Esophagus squamous epithelium (tissue), 5 donors: ENCODE data around the gene VPS45. TPM values are rescaled to one million over a fixed set of nuclear protein-coding genes. Genes with fewer than 3 reads are reported as not detected.

Experiments
- DNase-seq: peaks from one replicate; lab custom pipeline; 2025; lab: John Stamatoyannopoulos, UW
- H3K27ac ChIP-seq, 4 donors: fragments of 200-600 bp; sonication (generic); one replicate each; pipeline ENCODE4 v1.5.1; 2016 to 2019; ENCODE audit warnings: mild to moderate bottlenecking in 1 of 4
- H3K27me3 ChIP-seq, 4 donors: fragments of 200-600 bp; sonication (generic); 1 replicate in 3 of 4; 2 replicates in 1 of 4; pipeline versions ENCODE4 v1.5.1 to v1.6.0; 2017 to 2021; ENCODE audit warnings: antibody characterized with exemption in 1 of 4
- H3K36me3 ChIP-seq, 3 donors: fragments of 200-600 bp; sonication (generic); one replicate each; pipeline ENCODE4 v1.5.1; 2016 to 2019
- H3K4me1 ChIP-seq, 3 donors: fragments of 200-600 bp; sonication (generic); one replicate each; pipeline ENCODE4 v1.5.1; 2017 to 2019
- H3K4me3 ChIP-seq, 4 donors: fragments of 200-600 bp; sonication (generic); 1 replicate in 3 of 4; 2 replicates in 1 of 4; pipeline ENCODE4 v1.5.1; 2016 to 2019; ENCODE audit warnings: mild to moderate bottlenecking in 2 of 4, moderate library complexity in 1 of 4
- H3K9me3 ChIP-seq, 3 donors: fragments of 200-600 bp; sonication (generic); one replicate each; pipeline ENCODE4 v1.5.1; 2016 to 2019
- POLR2A ChIP-seq, 4 donors: fragments of 450-650 bp; IDR thresholded peaks; one replicate each; pipeline ENCODE4 v1.6.1; 2017; ENCODE audit warnings: antibody characterized with exemption in 4 of 4, mild to moderate bottlenecking in 4 of 4, moderate library complexity in 3 of 4
- WGBS, 2 donors: methylation state at CpG; one replicate each; pipeline ENCODE4 v1.1.5; 2018; 5-methylcytosine and 5-hydroxymethylcytosine counted together
- intact Hi-C: fragments of 100-400 bp; cut with DNase I; formaldehyde crosslinking; loops from one replicate; pipeline ENCODE4 v1.15.0; 2022
- total RNA-seq, 4 donors: library from RNA; depleted of rRNA; stranded (reverse); fragments of >200 nt; gene quantifications; one replicate each; pipeline ENCODE4 v1.1.0, GENCODE V29; 2016
- TF ChIP-seq, protein P1 (sequence below), 6 experiments: fragments of 450-650 bp in 4 of 6; fragments of 200-600 bp in 2 of 6; sonication (generic) in 2 of 6; IDR thresholded peaks; one replicate each; pipeline ENCODE4 v1.5.1; 2016 to 2019; ENCODE audit warnings: antibody characterized with exemption in 6 of 6, mild to moderate bottlenecking in 4 of 6, moderate library complexity in 4 of 6
- donor health status: DM: yes; HTN: yes; CAD: no.

VPS45 gene
- total RNA-seq, 4 donors from 2014 or later, result 23.4 to 31.7 (median 29.1) TPM

DNA sequence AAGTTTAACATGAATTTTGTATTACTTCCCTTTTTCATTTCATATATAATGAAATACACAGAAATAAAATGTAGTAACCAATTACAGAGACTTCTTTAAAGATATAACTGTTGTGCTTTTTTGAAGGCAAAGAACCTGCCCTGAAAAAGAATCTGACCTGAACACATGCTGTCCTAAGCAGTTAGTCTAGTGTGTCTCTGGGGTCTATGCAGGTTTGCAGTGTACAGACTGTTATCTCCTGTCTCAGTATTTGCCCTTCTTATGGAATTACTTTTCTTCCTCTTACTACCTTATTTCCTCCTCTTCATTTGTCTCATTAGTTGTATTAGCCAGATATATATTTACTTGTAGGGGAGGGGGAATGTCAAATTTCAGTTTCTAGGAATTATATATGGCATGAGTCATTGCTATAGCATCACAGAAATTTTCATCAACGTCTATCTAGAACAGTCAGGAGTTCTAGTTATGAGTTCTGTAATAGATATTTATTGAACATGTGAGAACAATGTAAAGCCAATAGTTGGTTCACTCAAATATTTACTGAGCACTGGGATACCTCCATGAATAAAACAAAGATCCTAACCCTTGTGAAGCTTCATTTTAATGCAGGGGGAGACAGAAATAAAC lies 53.8 kb downstream of the VPS45 start:
- 23 to 50% methylated on average over 1 of the region's 1 CpG for WGBS, 2 donors
- no peaks in the 10 kb centered on the region for H3K9me3 ChIP-seq
- H3K27ac ChIP-seq, result no peak overlapping the region
- H3K4me1 ChIP-seq, result no peaks in the 10 kb centered on the region
- DNase-seq, result no peak
- no peak overlapping the region for H3K4me3 ChIP-seq
- no peaks in the 10 kb centered on the region for H3K27me3 ChIP-seq
- TF ChIP-seq, protein P1, sequence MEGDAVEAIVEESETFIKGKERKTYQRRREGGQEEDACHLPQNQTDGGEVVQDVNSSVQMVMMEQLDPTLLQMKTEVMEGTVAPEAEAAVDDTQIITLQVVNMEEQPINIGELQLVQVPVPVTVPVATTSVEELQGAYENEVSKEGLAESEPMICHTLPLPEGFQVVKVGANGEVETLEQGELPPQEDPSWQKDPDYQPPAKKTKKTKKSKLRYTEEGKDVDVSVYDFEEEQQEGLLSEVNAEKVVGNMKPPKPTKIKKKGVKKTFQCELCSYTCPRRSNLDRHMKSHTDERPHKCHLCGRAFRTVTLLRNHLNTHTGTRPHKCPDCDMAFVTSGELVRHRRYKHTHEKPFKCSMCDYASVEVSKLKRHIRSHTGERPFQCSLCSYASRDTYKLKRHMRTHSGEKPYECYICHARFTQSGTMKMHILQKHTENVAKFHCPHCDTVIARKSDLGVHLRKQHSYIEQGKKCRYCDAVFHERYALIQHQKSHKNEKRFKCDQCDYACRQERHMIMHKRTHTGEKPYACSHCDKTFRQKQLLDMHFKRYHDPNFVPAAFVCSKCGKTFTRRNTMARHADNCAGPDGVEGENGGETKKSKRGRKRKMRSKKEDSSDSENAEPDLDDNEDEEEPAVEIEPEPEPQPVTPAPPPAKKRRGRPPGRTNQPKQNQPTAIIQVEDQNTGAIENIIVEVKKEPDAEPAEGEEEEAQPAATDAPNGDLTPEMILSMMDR (IDR thresholded peaks at IDR 0.05), result no peak
- TF ChIP-seq POLR2A (IDR thresholded peaks at IDR 0.05), result no peak
- H3K36me3 ChIP-seq, result peaks cover 0 to 21% (median 0%) of the 10 kb centered on the region in 3 donors
- intact Hi-C loops, result no loop called here

DNA sequence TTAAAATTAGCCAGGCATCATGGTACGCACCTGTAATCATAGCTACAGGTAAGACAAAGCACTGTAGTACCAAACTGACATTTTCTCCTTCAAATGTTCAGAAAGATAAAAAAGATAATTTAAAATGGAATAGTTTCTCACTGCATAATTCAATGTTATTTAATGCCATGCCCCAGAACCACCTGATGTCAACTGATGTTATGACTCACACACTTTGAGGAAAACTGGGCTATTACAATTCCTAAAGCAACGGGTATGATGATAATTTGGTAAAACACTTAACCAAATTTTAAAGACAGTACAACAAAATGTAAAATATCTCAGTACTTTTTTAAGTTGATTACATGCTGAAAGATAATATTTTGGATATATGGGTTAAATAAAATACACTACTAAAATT lies 59.2 kb downstream of the VPS45 start:
- TF ChIP-seq, protein P1 (IDR thresholded peaks at IDR 0.05), result no peak
- no peak for TF ChIP-seq POLR2A (IDR thresholded peaks at IDR 0.05)
- intact Hi-C loops, result no loop called here
- Histone ChIP-seq H3K27me3 (no peaks in the 10 kb centered on the region), H3K27ac (no peak overlapping the region), H3K4me1 (no peaks in the 10 kb centered on the region), H3K4me3 (no peak overlapping the region), H3K36me3 (peaks cover 0 to 24% (median 0%) of the 10 kb centered on the region in 3 donors), H3K9me3 (no peaks in the 10 kb centered on the region)
- WGBS, 2 donors, result 78 to 88% methylated on average over 2 of the region's 2 CpGs
- DNase-seq, result no peak

GRCh38 chr1:150127464-150127863 lies 59.9 kb downstream of the VPS45 start:
- DNase-seq, result no peak
- TF ChIP-seq, protein P1 (IDR thresholded peaks at IDR 0.05), result no peak
- TF ChIP-seq POLR2A (IDR thresholded peaks at IDR 0.05), result no peak
- H3K27ac ChIP-seq, result no peak overlapping the region
- H3K4me3 ChIP-seq, result no peak overlapping the region
- H3K4me1 ChIP-seq, result no peaks in the 10 kb centered on the region
- peaks cover 0 to 18% (median 0%) of the 10 kb centered on the region in 3 donors for H3K36me3 ChIP-seq
- intact Hi-C loops, result no loop called here
- no peaks in the 10 kb centered on the region for H3K9me3 ChIP-seq
- H3K27me3 ChIP-seq, result no peaks in the 10 kb centered on the region

DNA sequence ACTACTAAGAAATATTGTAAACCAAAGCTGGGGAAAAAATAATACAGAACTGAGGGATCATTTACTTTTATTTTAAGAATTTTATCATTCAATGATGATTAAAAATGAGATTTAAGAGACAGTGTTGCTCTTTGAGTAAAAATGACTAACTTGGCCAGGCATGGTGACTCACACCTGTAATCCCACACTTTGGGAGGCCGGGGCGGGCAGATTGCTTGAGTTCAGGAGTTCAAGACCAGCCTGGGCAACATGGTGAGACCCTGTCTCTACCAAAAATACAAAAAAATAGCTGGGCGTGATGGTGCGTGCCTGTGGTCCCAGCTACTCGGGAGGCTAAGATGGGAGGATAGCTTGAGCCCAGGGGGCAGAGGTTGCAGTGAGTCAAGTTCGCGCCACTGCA lies 60.3 kb downstream of the VPS45 start:
- WGBS, 2 donors, result 86 to 93% methylated on average over 7 of the region's 7 CpGs
- H3K4me3 ChIP-seq, result no peak overlapping the region
- no peak overlapping the region for H3K27ac ChIP-seq
- H3K27me3 ChIP-seq, result no peaks in the 10 kb centered on the region
- TF ChIP-seq, protein P1 (IDR thresholded peaks at IDR 0.05), result no peak
- TF ChIP-seq POLR2A (IDR thresholded peaks at IDR 0.05), result no peak
- intact Hi-C loops, result no loop called here
- no peak for DNase-seq
- no peaks in the 10 kb centered on the region for H3K4me1 ChIP-seq
- no peaks in the 10 kb centered on the region for H3K9me3 ChIP-seq
- H3K36me3 ChIP-seq, result peaks cover 0 to 18% (median 0%) of the 10 kb centered on the region in 3 donors

GRCh38 chr1:150132372-150132771 lies 64.8 kb downstream of the VPS45 start:
- TF ChIP-seq, protein P1 (IDR thresholded peaks at IDR 0.05), result no peak
- no peak for TF ChIP-seq POLR2A (IDR thresholded peaks at IDR 0.05)
- DNase-seq, result no peak
- intact Hi-C loops, result no loop called here
- Histone ChIP-seq H3K9me3 (no peaks in the 10 kb centered on the region), H3K27ac (no peak overlapping the region), H3K4me3 (no peak overlapping the region), H3K27me3 (no peaks in the 10 kb centered on the region), H3K4me1 (no peaks in the 10 kb centered on the region), H3K36me3 (peaks cover 0 to 11% (median 0%) of the 10 kb centered on the region in 3 donors)
- WGBS, 2 donors, result 82 to 96% methylated on average over 1 of the region's 1 CpG
